HEK293 (cell line): Measurements from ENCODE around the gene BTG1.

Experiments used
- KLF10 ChIP-seq: fragments of 450-650 bp; IDR thresholded peaks from 2 replicates; pipeline ENCODE4 v1.5.1; 2018; ENCODE audit warnings: missing biosample characterization, mild to moderate bottlenecking, missing genetic modification characterization
- SETDB1 ChIP-seq: IDR thresholded peaks from one replicate; pipeline ENCODE4 v1.6.1; 2017; ENCODE audit warnings: mild to moderate bottlenecking, low read length, moderate library complexity, mixed read lengths; ENCODE audit not compliant: insufficient read length
- SP2 ChIP-seq: fragments of 450-650 bp; formaldehyde crosslinking; IDR thresholded peaks from 2 replicates; pipeline ENCODE4 v1.5.1; 2016; ENCODE audit warnings: missing biosample characterization, missing genetic modification characterization
- SP3 ChIP-seq: fragments of 450-650 bp; formaldehyde crosslinking; IDR thresholded peaks from 2 replicates; pipeline ENCODE4 v1.5.1; 2016; ENCODE audit warnings: missing biosample characterization, missing genetic modification characterization
- ZBTB1 ChIP-seq: fragments of 450-650 bp; formaldehyde crosslinking; IDR thresholded peaks from 2 replicates; pipeline ENCODE4 v1.5.1; 2016; ENCODE audit warnings: missing biosample characterization, missing genetic modification characterization
- ZBTB17 ChIP-seq: fragments of 450-650 bp; formaldehyde crosslinking; IDR thresholded peaks from 2 replicates; pipeline ENCODE4 v1.5.1; 2016; ENCODE audit warnings: missing biosample characterization, missing genetic modification characterization
- ZBTB20 ChIP-seq: fragments of 450-650 bp; formaldehyde crosslinking; IDR thresholded peaks from 2 replicates; pipeline ENCODE4 v1.5.1; 2016; ENCODE audit warnings: missing biosample characterization, missing genetic modification characterization
- ZBTB21 ChIP-seq: fragments of 450-650 bp; formaldehyde crosslinking; IDR thresholded peaks from 2 replicates; pipeline ENCODE4 v1.5.1; 2017; ENCODE audit warnings: missing biosample characterization, missing genetic modification characterization
- ZBTB6 ChIP-seq: fragments of 450-650 bp; formaldehyde crosslinking; IDR thresholded peaks from 2 replicates; pipeline ENCODE4 v1.5.1; 2017; ENCODE audit warnings: missing biosample characterization, missing genetic modification characterization
- ZIC2 ChIP-seq: fragments of 450-650 bp; formaldehyde crosslinking; IDR thresholded peaks from 2 replicates; pipeline ENCODE4 v1.5.1; 2016; ENCODE audit warnings: missing biosample characterization, missing genetic modification characterization
- ZNF114 ChIP-seq: fragments of 450-650 bp; formaldehyde crosslinking; IDR thresholded peaks from 2 replicates; pipeline ENCODE4 v1.5.0; 2017; ENCODE audit warnings: missing biosample characterization, missing genetic modification characterization
- ZNF132 ChIP-seq: fragments of 450-650 bp; formaldehyde crosslinking; IDR thresholded peaks from 2 replicates; pipeline ENCODE4 v1.5.1; 2017; ENCODE audit warnings: missing biosample characterization, missing genetic modification characterization, borderline replicate concordance
- ZNF133 ChIP-seq: fragments of 450-650 bp; formaldehyde crosslinking; IDR thresholded peaks from 2 replicates; pipeline ENCODE4 v1.5.1; 2016; ENCODE audit warnings: missing biosample characterization, missing genetic modification characterization
- ZNF175 ChIP-seq: fragments of 450-650 bp; formaldehyde crosslinking; IDR thresholded peaks from 2 replicates; pipeline ENCODE4 v1.5.1; 2016; ENCODE audit warnings: missing biosample characterization, missing genetic modification characterization
- ZNF202 ChIP-seq: fragments of 450-650 bp; formaldehyde crosslinking; IDR thresholded peaks from 2 replicates; pipeline ENCODE4 v1.5.1; 2016; ENCODE audit warnings: missing biosample characterization, missing genetic modification characterization, borderline replicate concordance
- ZNF223 ChIP-seq: fragments of 450-650 bp; formaldehyde crosslinking; IDR thresholded peaks from 2 replicates; pipeline ENCODE4 v1.5.1; 2016; ENCODE audit warnings: missing biosample characterization, missing genetic modification characterization
- ZNF394 ChIP-seq: fragments of 450-650 bp; formaldehyde crosslinking; IDR thresholded peaks from 2 replicates; pipeline ENCODE4 v1.5.1; 2016; ENCODE audit warnings: missing biosample characterization, missing genetic modification characterization, mild to moderate bottlenecking, moderate library complexity, borderline replicate concordance
- ZNF398 ChIP-seq: fragments of 450-650 bp; formaldehyde crosslinking; IDR thresholded peaks from 2 replicates; pipeline ENCODE4 v1.5.1; 2017; ENCODE audit warnings: missing biosample characterization, missing genetic modification characterization
- ZNF404 ChIP-seq: fragments of 450-650 bp; formaldehyde crosslinking; IDR thresholded peaks from 2 replicates; pipeline ENCODE4 v1.5.1; 2017; ENCODE audit warnings: missing biosample characterization, missing genetic modification characterization
- ZNF433 ChIP-seq: fragments of 450-650 bp; formaldehyde crosslinking; IDR thresholded peaks from 2 replicates; pipeline ENCODE4 v1.5.1; 2016; ENCODE audit warnings: missing biosample characterization, missing genetic modification characterization, low read depth
- ZNF521 ChIP-seq: fragments of 450-650 bp; formaldehyde crosslinking; IDR thresholded peaks from 2 replicates; pipeline ENCODE4 v1.5.1; 2017; ENCODE audit warnings: missing biosample characterization, mild to moderate bottlenecking, missing genetic modification characterization
- ZNF621 ChIP-seq: fragments of 450-650 bp; formaldehyde crosslinking; IDR thresholded peaks from 2 replicates; pipeline ENCODE4 v1.5.1; 2017; ENCODE audit warnings: missing biosample characterization, missing genetic modification characterization
- ZNF629 ChIP-seq: fragments of 450-650 bp; formaldehyde crosslinking; IDR thresholded peaks from 2 replicates; pipeline ENCODE4 v1.5.1; 2017; ENCODE audit warnings: missing biosample characterization, missing genetic modification characterization
- ZNF654 ChIP-seq: fragments of 450-650 bp; formaldehyde crosslinking; IDR thresholded peaks from 2 replicates; pipeline ENCODE4 v1.5.1; 2016; ENCODE audit warnings: low read depth, missing biosample characterization, missing genetic modification characterization
- ZNF843 ChIP-seq: fragments of 450-650 bp; formaldehyde crosslinking; IDR thresholded peaks from 2 replicates; pipeline ENCODE4 v1.5.1; 2016; ENCODE audit warnings: missing biosample characterization, missing genetic modification characterization
- ZSCAN5A ChIP-seq: fragments of 450-650 bp; formaldehyde crosslinking; IDR thresholded peaks from 2 replicates; pipeline ENCODE4 v1.5.1; 2016; ENCODE audit warnings: missing biosample characterization, missing genetic modification characterization
- TF ChIP-seq, protein P1 (sequence below): fragments of 450-650 bp; formaldehyde crosslinking; IDR thresholded peaks from 2 replicates; pipeline ENCODE4 v1.5.1; 2016; ENCODE audit warnings: missing biosample characterization, missing genetic modification characterization
- TF ChIP-seq, protein P2 (sequence below): fragments of 450-650 bp; formaldehyde crosslinking; IDR thresholded peaks from 2 replicates; pipeline ENCODE4 v1.5.1; 2016; ENCODE audit warnings: missing biosample characterization, missing genetic modification characterization
- TF ChIP-seq, protein P3 (sequence below): fragments of 450-650 bp; formaldehyde crosslinking; IDR thresholded peaks from 2 replicates; pipeline ENCODE4 v1.5.1; 2016; ENCODE audit warnings: missing biosample characterization, missing genetic modification characterization

The BTG1 gene

GRCh38 chr12:92145731-92146496 is at the start of gene BTG1 (continued):
- TF ChIP-seq, protein P1, sequence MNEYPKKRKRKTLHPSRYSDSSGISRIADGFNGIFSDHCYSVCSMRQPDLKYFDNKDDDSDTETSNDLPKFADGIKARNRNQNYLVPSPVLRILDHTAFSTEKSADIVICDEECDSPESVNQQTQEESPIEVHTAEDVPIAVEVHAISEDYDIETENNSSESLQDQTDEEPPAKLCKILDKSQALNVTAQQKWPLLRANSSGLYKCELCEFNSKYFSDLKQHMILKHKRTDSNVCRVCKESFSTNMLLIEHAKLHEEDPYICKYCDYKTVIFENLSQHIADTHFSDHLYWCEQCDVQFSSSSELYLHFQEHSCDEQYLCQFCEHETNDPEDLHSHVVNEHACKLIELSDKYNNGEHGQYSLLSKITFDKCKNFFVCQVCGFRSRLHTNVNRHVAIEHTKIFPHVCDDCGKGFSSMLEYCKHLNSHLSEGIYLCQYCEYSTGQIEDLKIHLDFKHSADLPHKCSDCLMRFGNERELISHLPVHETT (tag by site-specific recombination), result peak; percentile 30; the same call in 1 of the 2 replicates
- no peak for TF ChIP-seq ZNF175
- 0 out of 2 replicates have a peak, but pooled peaks have one; percentile 46 for TF ChIP-seq KLF10 (tag by site-specific recombination)
- TF ChIP-seq ZNF398 (tag by site-specific recombination), result peak; percentile 32; the same call in 1 of the 2 replicates
- TF ChIP-seq, protein P2, sequence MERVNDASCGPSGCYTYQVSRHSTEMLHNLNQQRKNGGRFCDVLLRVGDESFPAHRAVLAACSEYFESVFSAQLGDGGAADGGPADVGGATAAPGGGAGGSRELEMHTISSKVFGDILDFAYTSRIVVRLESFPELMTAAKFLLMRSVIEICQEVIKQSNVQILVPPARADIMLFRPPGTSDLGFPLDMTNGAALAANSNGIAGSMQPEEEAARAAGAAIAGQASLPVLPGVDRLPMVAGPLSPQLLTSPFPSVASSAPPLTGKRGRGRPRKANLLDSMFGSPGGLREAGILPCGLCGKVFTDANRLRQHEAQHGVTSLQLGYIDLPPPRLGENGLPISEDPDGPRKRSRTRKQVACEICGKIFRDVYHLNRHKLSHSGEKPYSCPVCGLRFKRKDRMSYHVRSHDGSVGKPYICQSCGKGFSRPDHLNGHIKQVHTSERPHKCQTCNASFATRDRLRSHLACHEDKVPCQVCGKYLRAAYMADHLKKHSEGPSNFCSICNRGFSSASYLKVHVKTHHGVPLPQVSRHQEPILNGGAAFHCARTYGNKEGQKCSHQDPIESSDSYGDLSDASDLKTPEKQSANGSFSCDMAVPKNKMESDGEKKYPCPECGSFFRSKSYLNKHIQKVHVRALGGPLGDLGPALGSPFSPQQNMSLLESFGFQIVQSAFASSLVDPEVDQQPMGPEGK (tag by site-specific recombination), result peak; percentile 30
- no peak for TF ChIP-seq ZNF404 (tag by site-specific recombination)
- peak; percentile 98 for TF ChIP-seq ZNF629 (tag by site-specific recombination)
- TF ChIP-seq ZNF202 (tag by site-specific recombination), result no peak
- no peak for TF ChIP-seq ZNF114 (tag by site-specific recombination)
- TF ChIP-seq ZNF133 (tag by site-specific recombination), result no peak
- no peak for TF ChIP-seq ZNF521 (tag by site-specific recombination)
- peak; percentile 98 for TF ChIP-seq ZNF223
- no peak for TF ChIP-seq SETDB1
- TF ChIP-seq, protein P3, sequence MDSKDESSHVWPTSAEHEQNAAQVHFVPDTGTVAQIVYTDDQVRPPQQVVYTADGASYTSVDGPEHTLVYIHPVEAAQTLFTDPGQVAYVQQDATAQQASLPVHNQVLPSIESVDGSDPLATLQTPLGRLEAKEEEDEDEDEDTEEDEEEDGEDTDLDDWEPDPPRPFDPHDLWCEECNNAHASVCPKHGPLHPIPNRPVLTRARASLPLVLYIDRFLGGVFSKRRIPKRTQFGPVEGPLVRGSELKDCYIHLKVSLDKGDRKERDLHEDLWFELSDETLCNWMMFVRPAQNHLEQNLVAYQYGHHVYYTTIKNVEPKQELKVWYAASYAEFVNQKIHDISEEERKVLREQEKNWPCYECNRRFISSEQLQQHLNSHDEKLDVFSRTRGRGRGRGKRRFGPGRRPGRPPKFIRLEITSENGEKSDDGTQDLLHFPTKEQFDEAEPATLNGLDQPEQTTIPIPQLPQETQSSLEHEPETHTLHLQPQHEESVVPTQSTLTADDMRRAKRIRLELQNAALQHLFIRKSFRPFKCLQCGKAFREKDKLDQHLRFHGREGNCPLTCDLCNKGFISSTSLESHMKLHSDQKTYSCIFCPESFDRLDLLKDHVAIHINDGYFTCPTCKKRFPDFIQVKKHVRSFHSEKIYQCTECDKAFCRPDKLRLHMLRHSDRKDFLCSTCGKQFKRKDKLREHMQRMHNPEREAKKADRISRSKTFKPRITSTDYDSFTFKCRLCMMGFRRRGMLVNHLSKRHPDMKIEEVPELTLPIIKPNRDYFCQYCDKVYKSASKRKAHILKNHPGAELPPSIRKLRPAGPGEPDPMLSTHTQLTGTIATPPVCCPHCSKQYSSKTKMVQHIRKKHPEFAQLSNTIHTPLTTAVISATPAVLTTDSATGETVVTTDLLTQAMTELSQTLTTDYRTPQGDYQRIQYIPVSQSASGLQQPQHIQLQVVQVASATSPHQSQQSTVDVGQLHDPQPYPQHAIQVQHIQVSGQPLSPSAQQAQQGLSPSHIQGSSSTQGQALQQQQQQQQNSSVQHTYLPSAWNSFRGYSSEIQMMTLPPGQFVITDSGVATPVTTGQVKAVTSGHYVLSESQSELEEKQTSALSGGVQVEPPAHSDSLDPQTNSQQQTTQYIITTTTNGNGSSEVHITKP, result no peak; the same call in 1 of the 2 replicates
- peak; percentile 84 for TF ChIP-seq SP3 (tag by site-specific recombination)
- no peak for TF ChIP-seq ZNF433 (tag by site-specific recombination)
- TF ChIP-seq ZNF843 (tag by site-specific recombination), result peak; percentile 53
- TF ChIP-seq ZBTB20 (tag by site-specific recombination), result peak; percentile 79
- 0 out of 2 replicates have a peak, but pooled peaks have one; percentile 60 for TF ChIP-seq ZSCAN5A (tag by site-specific recombination)
- peak; percentile 70; the same call in 1 of the 2 replicates for TF ChIP-seq ZNF394 (tag by site-specific recombination)
- peak; percentile 96 for TF ChIP-seq SP2 (tag by site-specific recombination)
- TF ChIP-seq ZNF132, result no peak
- peak; percentile 56; the same call in 1 of the 2 replicates for TF ChIP-seq ZBTB1 (tag by site-specific recombination)
- TF ChIP-seq ZNF621 (tag by site-specific recombination), result no peak
- TF ChIP-seq ZBTB21 (tag by site-specific recombination), result peak; percentile 95
- no peak for TF ChIP-seq ZNF654
- peak; percentile 35 for TF ChIP-seq ZIC2 (tag by site-specific recombination)
- no peak for TF ChIP-seq ZBTB6
- TF ChIP-seq ZBTB17 (tag by site-specific recombination), result peak; percentile 85
